Adrenal gland (tissue), 5 donors: Measurements from ENCODE around the gene ARHGEF28.

Experiments used
- CTCF ChIP-seq, 6 experiments: fragments of 450-650 bp in 4 of 6; fragments of 200-600 bp in 2 of 6; sonication (generic) in 1 of 6; IDR thresholded peaks; 1 replicate in 5 of 6; 2 replicates in 1 of 6; pipeline versions ENCODE4 v1.5.1 to v1.8.0; 2016 to 2021; ENCODE audit warnings: antibody characterized with exemption in 6 of 6, mild to moderate bottlenecking in 2 of 6, moderate library complexity in 1 of 6
- POLR2A ChIP-seq, 2 donors: fragments of 450-650 bp; IDR thresholded peaks; one replicate each; pipeline ENCODE4 v1.6.1; 2017; ENCODE audit warnings: antibody characterized with exemption in 2 of 2, mild to moderate bottlenecking in 2 of 2, moderate library complexity in 1 of 2
- donor health status: DM: no; HTN: no; CAD: no.

DNA sequence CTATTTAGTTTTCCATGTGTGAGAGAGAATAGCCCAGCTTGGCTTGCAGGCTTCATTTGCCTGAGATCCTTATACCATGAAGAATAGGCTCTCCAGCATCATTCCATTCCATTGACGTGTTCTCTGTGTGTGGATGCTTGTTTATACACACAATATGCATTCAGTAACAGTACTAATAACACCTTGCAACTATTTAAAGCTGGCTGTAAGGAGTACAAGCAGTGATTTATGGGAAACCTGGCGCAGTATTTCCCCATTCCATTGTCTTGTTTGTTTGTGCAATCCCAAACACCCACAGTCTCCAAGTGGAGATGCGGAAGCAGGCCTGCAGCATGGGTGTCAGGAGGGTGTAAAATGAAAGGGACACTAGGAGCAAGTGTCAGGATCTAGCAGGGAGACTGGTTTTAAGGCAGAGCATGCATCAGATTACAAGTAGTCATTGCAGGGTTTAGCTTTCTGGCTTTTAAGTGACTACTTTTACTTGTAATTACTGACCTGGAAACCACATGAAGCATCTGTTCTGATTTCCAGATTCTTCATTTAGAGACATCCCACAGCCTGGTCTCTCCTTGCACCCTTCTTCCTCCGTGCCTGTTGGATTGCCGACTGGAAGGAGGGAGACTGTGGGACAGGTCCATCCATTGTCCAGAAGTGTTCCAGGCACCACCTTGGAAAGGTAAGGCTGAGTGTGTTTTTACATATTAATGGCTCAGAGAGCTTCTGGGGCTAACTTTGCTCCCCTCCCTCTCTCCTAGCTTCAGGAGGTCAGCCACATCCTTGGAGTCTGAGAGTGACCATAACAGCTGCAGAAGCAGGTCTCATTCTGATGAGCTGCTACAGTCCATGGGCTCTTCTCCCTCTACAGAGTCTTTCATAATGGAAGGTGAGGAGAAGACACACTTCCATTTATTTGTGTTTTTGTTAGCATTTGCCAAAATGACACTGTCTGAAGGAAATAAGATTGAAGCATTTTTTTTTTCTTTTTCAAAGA is 241.6 kb downstream of the ARHGEF28 start:
- TF ChIP-seq CTCF (IDR thresholded peaks at IDR 0.05) = no peak
- no peak for TF ChIP-seq POLR2A (IDR thresholded peaks at IDR 0.05)
